Measurements from ENCODE around the gene MIB1. TPM values are rescaled to one million over a fixed set of nuclear protein-coding genes. Genes with fewer than 3 reads are reported as not detected.

Gene MIB1
- total RNA-seq, 1 experiment from 2014 or later = 48.1 TPM

- H3K4me3 Mint-ChIP-seq (ENCODE audit: unreplicated experiment) = no peak overlapping the region
- H3K27ac Mint-ChIP-seq (ENCODE audit: unreplicated experiment) = no peak overlapping the region
- H3K9me3 Mint-ChIP-seq (ENCODE audit: unreplicated experiment) = no peaks in the 10 kb centered on the region
- peaks cover 44% of the 10 kb centered on the region for H3K36me3 Mint-ChIP-seq (ENCODE audit: insufficient read depth, unreplicated experiment)
- no TSS peak for BruUV-seq (replicated peaks)
- H3K27me3 Mint-ChIP-seq (ENCODE audit: insufficient read depth, unreplicated experiment) = no peaks in the 10 kb centered on the region
- DNase-seq = no peak
- H3K27me3 ChIP-seq (replicated peaks; ENCODE audit: control insufficient read depth, insufficient read depth, low read length) = no peaks in the 10 kb centered on the region
- H3K4me3 ChIP-seq (ENCODE audit: low read depth, low read length) = no peak overlapping the region
- TF ChIP-seq CTCF (IDR thresholded peaks at IDR 0.05; ENCODE audit: insufficient read depth in 1 of 2, low read depth in 1 of 2, low read length in 1 of 2, severe bottlenecking in 1 of 2, unreplicated experiment in 1 of 2) = no peak
- POLR2A ChIA-PET = no interaction called here
- peaks cover 16% of the 10 kb centered on the region for H3K4me1 Mint-ChIP-seq (ENCODE audit: low read depth, unreplicated experiment)
- H3K4me1 ChIP-seq = peaks cover 34% of the 10 kb centered on the region
- H3K9me3 ChIP-seq = no peaks in the 10 kb centered on the region
- intact Hi-C loops (cut with micrococcal nuclease; ENCODE audit: unreplicated experiment) = no loop called here
- CTCF ChIA-PET = no interaction called here
- no peaks in the 10 kb centered on the region for H3K36me3 ChIP-seq (ENCODE audit: control insufficient read depth, insufficient read depth, low read length)
Measured at GRCh38 chr18:21701621-21702020, 39.0 kb upstream of the MIB1 start.

- H3K27me3 Mint-ChIP-seq (ENCODE audit: insufficient read depth, unreplicated experiment) = no peaks in the 10 kb centered on the region
- no peaks in the 10 kb centered on the region for H3K27me3 ChIP-seq (replicated peaks; ENCODE audit: control insufficient read depth, insufficient read depth, low read length)
- peaks cover 28% of the 10 kb centered on the region for H3K4me1 ChIP-seq
- ChIA-PET POLR2A (interaction anchor here (1.0 to 1.2 kb wide), 2 partner anchors 16 to 38 kb away, joined by 3 to 9 read pairs; no protein-coding TSS in a partner anchor), CTCF (no interaction called here)
- TF ChIP-seq CTCF (IDR thresholded peaks at IDR 0.05; ENCODE audit: insufficient read depth in 1 of 2, low read depth in 1 of 2, low read length in 1 of 2, severe bottlenecking in 1 of 2, unreplicated experiment in 1 of 2) = no peak
- H3K36me3 ChIP-seq (ENCODE audit: control insufficient read depth, insufficient read depth, low read length) = no peaks in the 10 kb centered on the region
- intact Hi-C loops (cut with micrococcal nuclease; ENCODE audit: unreplicated experiment) = no loop called here
- TSS peak; percentile 46 for BruUV-seq (replicated peaks)
- DNase-seq = no peak
- H3K9me3 ChIP-seq = no peaks in the 10 kb centered on the region
- peak overlapping the region; percentile 86 for H3K4me3 Mint-ChIP-seq (ENCODE audit: unreplicated experiment)
- H3K4me1 Mint-ChIP-seq (ENCODE audit: low read depth, unreplicated experiment) = peaks cover 14% of the 10 kb centered on the region
- peaks cover 44% of the 10 kb centered on the region for H3K36me3 Mint-ChIP-seq (ENCODE audit: insufficient read depth, unreplicated experiment)
- no peak overlapping the region for H3K4me3 ChIP-seq (ENCODE audit: low read depth, low read length)
- no peak overlapping the region for H3K27ac Mint-ChIP-seq (ENCODE audit: unreplicated experiment)
- H3K9me3 Mint-ChIP-seq (ENCODE audit: unreplicated experiment) = no peaks in the 10 kb centered on the region
Measured at GRCh38 chr18:21702602-21703001, 38.0 kb upstream of the MIB1 start.

- no peak for TF ChIP-seq CTCF (IDR thresholded peaks at IDR 0.05; ENCODE audit: insufficient read depth in 1 of 2, low read depth in 1 of 2, low read length in 1 of 2, severe bottlenecking in 1 of 2, unreplicated experiment in 1 of 2)
- H3K36me3 Mint-ChIP-seq (ENCODE audit: insufficient read depth, unreplicated experiment) = peaks cover 40% of the 10 kb centered on the region
- no TSS peak for BruUV-seq (replicated peaks)
- H3K27me3 Mint-ChIP-seq (ENCODE audit: insufficient read depth, unreplicated experiment) = no peaks in the 10 kb centered on the region
- peak overlapping the region; percentile 86 for H3K4me3 Mint-ChIP-seq (ENCODE audit: unreplicated experiment)
- H3K9me3 Mint-ChIP-seq (ENCODE audit: unreplicated experiment) = no peaks in the 10 kb centered on the region
- CTCF ChIA-PET = interaction anchor here (1.5 kb wide), 1 partner anchor 38 kb away, joined by 10 read pairs; the partner anchor contains the start of gene MIB1
- POLR2A ChIA-PET = interaction anchor here (1.0 to 1.2 kb wide), 2 partner anchors 16 to 37 kb away, joined by 3 to 9 read pairs; no protein-coding TSS in a partner anchor
- Histone ChIP-seq H3K4me3 (ENCODE audit: low read depth, low read length) (peak overlapping the region; percentile 84), H3K27me3 (replicated peaks; ENCODE audit: control insufficient read depth, insufficient read depth, low read length) (no peaks in the 10 kb centered on the region), H3K36me3 (ENCODE audit: control insufficient read depth, insufficient read depth, low read length) (no peaks in the 10 kb centered on the region), H3K4me1 (peaks cover 21% of the 10 kb centered on the region), H3K9me3 (no peaks in the 10 kb centered on the region)
- H3K4me1 Mint-ChIP-seq (ENCODE audit: low read depth, unreplicated experiment) = peaks cover 6% of the 10 kb centered on the region
- intact Hi-C loops (cut with micrococcal nuclease; ENCODE audit: unreplicated experiment) = no loop called here
- H3K27ac Mint-ChIP-seq (ENCODE audit: unreplicated experiment) = peak overlapping the region; percentile 64
- peak in 1 of 2 experiments; percentile 32 for DNase-seq
Measured at GRCh38 chr18:21703241-21703820, 37.3 kb upstream of the MIB1 start.

Data from Caco-2 (cell line).